SK-N-SH treated with all-trans-retinoic acid at 6 μM for 48 hours (cell line): Measurements from ENCODE around the gene DNAJC3.
"Not testable (repeated sequence)": the region's sequence is repeated elsewhere in the genome, so short reads cannot be mapped to it uniquely, and the experiment has no call there.

Experiments used
- ATAC-seq: fragments of 200-7000 bp; cut with Tn5 transposase; 3 replicates; pipeline ENCODE4 v1.9.1; 2020; ENCODE audit warnings: mild to moderate bottlenecking, moderate library complexity
- BACH2 ChIP-seq: fragments of 250-450 bp; sonication (Bioruptor Pico); IDR thresholded peaks from 2 replicates; pipeline ENCODE4 v1.9.0; 2021; ENCODE audit warnings: mild to moderate bottlenecking, borderline replicate concordance
- CSDC2 ChIP-seq: fragments of 250-450 bp; sonication (Bioruptor Pico); IDR thresholded peaks from 2 replicates; pipeline ENCODE4 v1.5.0; 2020; ENCODE audit warnings: mild to moderate bottlenecking, moderate library complexity
- GLIS3 ChIP-seq: fragments of 250-450 bp; sonication (Bioruptor Pico); IDR thresholded peaks from 2 replicates; pipeline ENCODE4 v1.5.0; 2020; ENCODE audit warnings: mild to moderate bottlenecking, moderate library complexity
- ISL1 ChIP-seq: fragments of 250-450 bp; sonication (Bioruptor Pico); IDR thresholded peaks from 2 replicates; pipeline ENCODE4 v2.1.2; 2022; ENCODE audit warnings: mild to moderate bottlenecking, moderate library complexity
- OSR1 ChIP-seq: fragments of 250-450 bp; sonication (Bioruptor Pico); IDR thresholded peaks from 2 replicates; pipeline ENCODE4 v1.8.0; 2022; ENCODE audit warnings: moderate library complexity, mild to moderate bottlenecking, inconsistent platforms
- POU6F1 ChIP-seq: fragments of 250-450 bp; sonication (Bioruptor Pico); IDR thresholded peaks from 2 replicates; pipeline ENCODE4 v1.8.0; 2021; ENCODE audit warnings: low read depth, mild to moderate bottlenecking, moderate library complexity, borderline replicate concordance
- RARB ChIP-seq: fragments of 250-450 bp; sonication (Bioruptor Pico); IDR thresholded peaks from 2 replicates; pipeline ENCODE4 v1.8.0; 2021; ENCODE audit warnings: mild to moderate bottlenecking, moderate library complexity
- SNAI2 ChIP-seq: fragments of 250-450 bp; sonication (Bioruptor Pico); IDR thresholded peaks from 2 replicates; pipeline ENCODE4 v1.5.0; 2020; ENCODE audit warnings: mild to moderate bottlenecking, moderate library complexity
- TCF4 ChIP-seq: fragments of 250-450 bp; sonication (Bioruptor Pico); IDR thresholded peaks from 2 replicates; pipeline ENCODE4 v1.8.0; 2021; ENCODE audit warnings: mild to moderate bottlenecking, moderate library complexity, borderline replicate concordance
- TOX ChIP-seq: fragments of 250-450 bp; sonication (Bioruptor Pico); IDR thresholded peaks from 2 replicates; pipeline ENCODE4 v1.8.0; 2021; ENCODE audit warnings: mild to moderate bottlenecking, moderate library complexity, borderline replicate concordance
- TSHZ2 ChIP-seq: fragments of 250-450 bp; sonication (Bioruptor Pico); IDR thresholded peaks from 2 replicates; pipeline ENCODE4 v1.5.0; 2020; ENCODE audit warnings: mild to moderate bottlenecking, moderate library complexity
- ZC3H10 ChIP-seq: fragments of 250-450 bp; sonication (Bioruptor Pico); IDR thresholded peaks from 2 replicates; pipeline ENCODE4 v1.5.1; 2021; ENCODE audit warnings: mild to moderate bottlenecking, moderate library complexity
- ZFP30 ChIP-seq: fragments of 450-650 bp; formaldehyde crosslinking; IDR thresholded peaks from 2 replicates; pipeline ENCODE4 v1.5.0; 2022; ENCODE audit warnings: mild to moderate bottlenecking, moderate library complexity
- ZNF565 ChIP-seq: fragments of 450-650 bp; formaldehyde crosslinking; conservative IDR thresholded peaks from 2 replicates; pipeline ENCODE4 v1.5.0; 2020; ENCODE audit warnings: low read depth, mild to moderate bottlenecking, moderate library complexity
- ZNF70 ChIP-seq: fragments of 450-650 bp; formaldehyde crosslinking; IDR thresholded peaks from 2 replicates; pipeline ENCODE4 v1.5.0; 2020; ENCODE audit warnings: mild to moderate bottlenecking, moderate library complexity
- ZNF8 ChIP-seq: fragments of 450-650 bp; formaldehyde crosslinking; IDR thresholded peaks from 2 replicates; pipeline ENCODE4 v1.5.0; 2020; ENCODE audit warnings: mild to moderate bottlenecking, moderate library complexity
- TF ChIP-seq, protein P1 (sequence below): fragments of 250-450 bp; sonication (Bioruptor Pico); IDR thresholded peaks from 2 replicates; pipeline ENCODE4 v1.5.1; 2020; ENCODE audit warnings: low read depth, mild to moderate bottlenecking, moderate library complexity

Gene DNAJC3

GRCh38 chr13:95771905-95772304 lies 95.0 kb downstream of the DNAJC3 start (continued):
- no peak for TF ChIP-seq TOX
- no peak for TF ChIP-seq ZFP30 (CRISPR knock-in tag)
- no peak for TF ChIP-seq SNAI2 (CRISPR knock-in tag)
- TF ChIP-seq ZNF565 (CRISPR knock-in tag) = no peak
- no peak for TF ChIP-seq ISL1 (CRISPR knock-in tag)
- TF ChIP-seq BACH2 (CRISPR knock-in tag) = no peak

- peak; percentile 41; the same call in 2 of the 3 replicates for ATAC-seq
- TF ChIP-seq TCF4 (CRISPR knock-in tag) = peak; percentile 43; the same call in 1 of the 2 replicates
- no peak for TF ChIP-seq ZNF70
- peak; percentile 73 for TF ChIP-seq ISL1 (CRISPR knock-in tag)
- no peak for TF ChIP-seq TSHZ2 (CRISPR knock-in tag)
- TF ChIP-seq, all 23 proteins: peak for 2
Observed at GRCh38 chr13:95779522-95779921, 102.6 kb downstream of the DNAJC3 start.

DNA sequence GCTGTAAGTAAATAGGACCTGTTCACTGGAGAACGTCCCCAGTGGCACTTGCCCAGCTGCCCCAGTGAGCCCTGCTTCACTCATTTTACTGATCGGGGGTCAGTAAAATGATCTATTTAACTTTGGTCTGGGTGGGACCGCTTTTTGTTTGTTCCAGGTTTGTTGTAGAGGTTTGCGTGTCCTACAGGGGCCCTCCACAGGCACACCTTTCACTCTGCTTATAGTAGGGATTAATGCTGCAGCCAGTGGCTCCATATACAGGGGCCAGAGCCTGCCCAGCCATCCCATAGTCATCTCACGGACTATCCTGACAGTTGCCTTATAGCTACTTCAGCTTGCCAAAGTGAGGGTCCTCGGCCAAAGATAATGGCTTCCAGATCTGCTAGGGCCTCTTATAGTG lies 104.1 kb downstream of the DNAJC3 start:
- ATAC-seq = no peak
- TF ChIP-seq CSDC2 (no peak), TCF4 (CRISPR knock-in tag) (no peak)

- ATAC-seq = not testable (repeated sequence)
Observed at GRCh38 chr13:95781940-95782339, 105.0 kb downstream of the DNAJC3 start.

- no peak for TF ChIP-seq GLIS3 (CRISPR knock-in tag)
- TF ChIP-seq OSR1 (CRISPR knock-in tag) = no peak
- TF ChIP-seq TSHZ2 (CRISPR knock-in tag) = no peak
- TF ChIP-seq ZFP30 (CRISPR knock-in tag) = no peak
- no peak for TF ChIP-seq TCF4 (CRISPR knock-in tag)
- no peak for TF ChIP-seq TOX
- TF ChIP-seq ISL1 (CRISPR knock-in tag) = no peak
- no peak for TF ChIP-seq CSDC2
- no peak for TF ChIP-seq ZNF8 (CRISPR knock-in tag)
- TF ChIP-seq, protein P1, sequence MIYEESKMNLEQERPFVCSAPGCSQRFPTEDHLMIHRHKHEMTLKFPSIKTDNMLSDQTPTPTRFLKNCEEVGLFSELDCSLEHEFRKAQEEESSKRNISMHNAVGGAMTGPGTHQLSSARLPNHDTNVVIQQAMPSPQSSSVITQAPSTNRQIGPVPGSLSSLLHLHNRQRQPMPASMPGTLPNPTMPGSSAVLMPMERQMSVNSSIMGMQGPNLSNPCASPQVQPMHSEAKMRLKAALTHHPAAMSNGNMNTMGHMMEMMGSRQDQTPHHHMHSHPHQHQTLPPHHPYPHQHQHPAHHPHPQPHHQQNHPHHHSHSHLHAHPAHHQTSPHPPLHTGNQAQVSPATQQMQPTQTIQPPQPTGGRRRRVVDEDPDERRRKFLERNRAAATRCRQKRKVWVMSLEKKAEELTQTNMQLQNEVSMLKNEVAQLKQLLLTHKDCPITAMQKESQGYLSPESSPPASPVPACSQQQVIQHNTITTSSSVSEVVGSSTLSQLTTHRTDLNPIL (CRISPR knock-in tag) = no peak
- ATAC-seq = no peak
Observed at GRCh38 chr13:95783747-95784146, 106.8 kb downstream of the DNAJC3 start.

- TF ChIP-seq ISL1 (CRISPR knock-in tag) = no peak
- TF ChIP-seq TOX = no peak
- ATAC-seq = peak; percentile 88
Observed at GRCh38 chr13:95784161-95784899, 107.4 kb downstream of the DNAJC3 start.

GRCh38 chr13:95784900-95785290 lies 108.0 kb downstream of the DNAJC3 start:
- peak; percentile 40 for ATAC-seq
- TF ChIP-seq RARB (CRISPR knock-in tag) (no peak), TOX (no peak), TCF4 (CRISPR knock-in tag) (no peak), POU6F1 (CRISPR knock-in tag) (no peak), OSR1 (CRISPR knock-in tag) (no peak), ZC3H10 (CRISPR knock-in tag) (no peak), ZNF565 (CRISPR knock-in tag) (no peak)
- TF ChIP-seq, protein P1 (CRISPR knock-in tag) = no peak
